Endothelial cell of umbilical vein (primary cell): ENCODE results near the gene SMIM21. TPM values are rescaled to one million over a fixed set of nuclear protein-coding genes. Genes with fewer than 3 reads are reported as not detected.

Experiments used
- BruUV-seq: library from RNA; stranded (reverse); fragments of 400-500 nt; replicated peaks from 2 replicates; lab custom pipeline; 2021; lab: Mats Ljungman, UMichigan
- CTCF ChIA-PET: fragments of 300-600, 350-600 bp; sonication (Branson Sonifier 250); formaldehyde crosslinking; loops from one replicate; lab custom pipeline; 2021; ENCODE audit warnings: antibody characterized with exemption, inconsistent platforms; lab: Charles Lee
- POLR2A ChIA-PET: fragments of 300-600, 350-600 bp; sonication (Branson Sonifier 250); formaldehyde crosslinking; loops from one replicate; lab custom pipeline; 2021; ENCODE audit warnings: antibody characterized with exemption, inconsistent platforms; lab: Charles Lee
- DNase-seq: peaks from one replicate; pipeline ENCODE4 v3.0.0-alpha.2; 2011; ENCODE audit warnings: low read depth, low spot score
- FAIRE-seq: peaks from 2 replicates; lab custom pipeline; 2011; peaks lifted over from hg19 to GRCh38; lab: Jason Lieb, UNC
- H2AFZ ChIP-seq: 2 replicates; pipeline ENCODE4 v1.6.0; 2012; ENCODE audit warnings: low read depth, low read length, control low read depth, inconsistent platforms
- H3K27ac ChIP-seq: 2 replicates; pipeline ENCODE4 v1.5.1; 2011; ENCODE audit warnings: low read depth, mild to moderate bottlenecking, control low read depth, low read length, moderate library complexity; ENCODE audit not compliant: insufficient read depth
- H3K27me3 ChIP-seq, 2 experiments: 2 replicates each; pipeline versions ENCODE4 v1.6.0 to v1.6.1; 2011; ENCODE audit warnings: low read length in 2 of 2, mixed read lengths in 1 of 2; ENCODE audit not compliant: control insufficient read depth in 2 of 2, insufficient read depth in 2 of 2
- H3K36me3 ChIP-seq, 2 experiments: 2 replicates in 1 of 2; 3 replicates in 1 of 2; pipeline ENCODE4 v1.5.1; 2011; ENCODE audit warnings: low read length in 2 of 2, mild to moderate bottlenecking in 1 of 2, moderate library complexity in 1 of 2; ENCODE audit not compliant: control insufficient read depth in 2 of 2, insufficient read depth in 2 of 2; ENCODE audit errors: extremely low read depth in 1 of 2
- H3K4me1 ChIP-seq: 3 replicates; pipeline ENCODE4 v1.5.1; 2011; ENCODE audit warnings: mild to moderate bottlenecking, low read length; ENCODE audit not compliant: control insufficient read depth, insufficient read depth; ENCODE audit errors: extremely low read depth
- H3K4me2 ChIP-seq: 2 replicates; pipeline ENCODE4 v1.6.1; 2011; ENCODE audit warnings: low read length, control low read depth, mixed read lengths; ENCODE audit not compliant: insufficient read depth
- H3K4me3 ChIP-seq, 3 experiments: fragments of 200-600 bp in 1 of 3; sonication (generic), shearing (Covaris generic) in 1 of 3; replicated peaks in 1 of 3; 2 replicates each; pipeline ENCODE4 v1.5.1; 2011 to 2016; ENCODE audit warnings: control low read depth in 3 of 3, low read length in 3 of 3, mild to moderate bottlenecking in 2 of 3, inconsistent platforms in 1 of 3, low read depth in 1 of 3, moderate library complexity in 1 of 3; ENCODE audit not compliant: insufficient read depth in 1 of 3
- H3K79me2 ChIP-seq: 2 replicates; pipeline ENCODE4 v1.6.0; 2012; ENCODE audit warnings: low read length, inconsistent platforms; ENCODE audit not compliant: control insufficient read depth, insufficient read depth
- H3K9ac ChIP-seq: replicated peaks from 2 replicates; pipeline ENCODE3; 2011; ENCODE audit warnings: low read length, control low read depth; ENCODE audit not compliant: insufficient read depth; ENCODE audit errors: extremely low read depth
- H3K9me1 ChIP-seq: replicated peaks from 3 replicates; pipeline ENCODE4 v1.6.0; 2011; ENCODE audit warnings: mild to moderate bottlenecking, low read length; ENCODE audit not compliant: control insufficient read depth, insufficient read depth; ENCODE audit errors: extremely low read depth
- H3K9me3 ChIP-seq: replicated peaks from 2 replicates; pipeline ENCODE4 v1.5.1; 2012; ENCODE audit warnings: low read length, inconsistent platforms; ENCODE audit not compliant: control insufficient read depth, insufficient read depth
- H4K20me1 ChIP-seq: replicated peaks from 2 replicates; pipeline ENCODE3; 2011; ENCODE audit warnings: mild to moderate bottlenecking, low read length; ENCODE audit not compliant: control insufficient read depth, insufficient read depth; ENCODE audit errors: extremely low read depth
- CTCF ChIP-seq, 2 donors: IDR thresholded peaks; 1 replicate in 1 of 2; 2 replicates in 1 of 2; pipeline ENCODE4 v1.5.1; 2011; ENCODE audit warnings: low read length in 2 of 2, mild to moderate bottlenecking in 2 of 2, moderate library complexity in 2 of 2, control low read depth in 1 of 2, inconsistent platforms in 1 of 2, low read depth in 1 of 2; ENCODE audit not compliant: insufficient read depth in 1 of 2; ENCODE audit errors: extremely low read depth in 1 of 2
- EZH2 ChIP-seq: IDR thresholded peaks from 2 replicates; pipeline ENCODE4 v1.6.1; 2012; ENCODE audit warnings: borderline replicate concordance, low read depth, mild to moderate bottlenecking, moderate library complexity, low read length, inconsistent platforms; ENCODE audit not compliant: severe bottlenecking
- FOS ChIP-seq: IDR thresholded peaks from 2 replicates; pipeline ENCODE4 v1.6.1; 2011; ENCODE audit warnings: mild to moderate bottlenecking, low read length, moderate library complexity, borderline replicate concordance; ENCODE audit not compliant: insufficient read depth
- GATA2 ChIP-seq: IDR thresholded peaks from 2 replicates; pipeline ENCODE4 v1.7.0; 2011; ENCODE audit warnings: low read depth, mild to moderate bottlenecking, moderate library complexity, mixed read lengths, low read length; ENCODE audit not compliant: insufficient read length, insufficient read depth
- JUN ChIP-seq: IDR thresholded peaks from 2 replicates; pipeline ENCODE4 v1.6.1; 2011; ENCODE audit warnings: borderline replicate concordance, low read depth; ENCODE audit not compliant: insufficient read length, insufficient read depth
- MAX ChIP-seq: IDR thresholded peaks from 2 replicates; pipeline ENCODE4 v1.6.1; 2011; ENCODE audit not compliant: insufficient read depth, insufficient read length
- MYC ChIP-seq: IDR thresholded peaks from one replicate; pipeline ENCODE4 v1.6.1; 2011; ENCODE audit warnings: mild to moderate bottlenecking, low read depth, low read length
- POLR2A ChIP-seq: IDR thresholded peaks from 2 replicates; pipeline ENCODE4 v1.6.1; 2012; ENCODE audit warnings: low read depth, mild to moderate bottlenecking, control low read depth, low read length
- POLR2AphosphoS5 ChIP-seq: IDR thresholded peaks from 2 replicates; pipeline ENCODE4 v1.6.1; 2012; ENCODE audit warnings: low read depth, mild to moderate bottlenecking, control low read depth, low read length, moderate library complexity; ENCODE audit not compliant: insufficient read depth
- dilution Hi-C: fragments of 300-500 bp; cut with MboI; formaldehyde crosslinking; loops from one replicate; pipeline ENCODE4 v1.15.0; 2019; ENCODE audit warnings: low sequenced_read_pairs; ENCODE audit not compliant: extremely low pct_ligation_motif_present
- intact Hi-C: fragments of 100-400 bp; cut with micrococcal nuclease; formaldehyde crosslinking; loops from one replicate; pipeline ENCODE4 v1.10.0; 2022
- polyA plus RNA-seq, 4 experiments: library from polyadenylated mRNA; depleted of rRNA in 3 of 4; stranded (reverse) in 3 of 4; unstranded in 1 of 4; fragments of >200 nt; gene quantifications; 2 replicates each; pipeline versions ENCODE4 v1.2.1 to v1.2.3, GENCODE V29; 2011 to 2012; ENCODE audit warnings: missing spikeins in 1 of 4
- total RNA-seq: library from RNA; stranded (reverse); gene quantifications from 2 replicates; pipeline ENCODE4 v1.2.3, GENCODE V29; 2021

The SMIM21 gene
- total and polyA plus RNA-seq, 2 donors (not counting 3 experiments of a cell fraction or from before 2014, with no cell fraction given), result not detected

- ChIA-PET CTCF (no interaction called here), POLR2A (no interaction called here)
- no peak overlapping the region for H3K4me3 ChIP-seq
- TF ChIP-seq POLR2AphosphoS5 (no peak), FOS (no peak), MAX (no peak), POLR2A (no peak), CTCF (IDR thresholded peaks at IDR 0.05; ENCODE audit: extremely low read depth in 1 of 2, insufficient read depth in 1 of 2, low read depth in 1 of 2, low read length in 2 of 2) (no peak), GATA2 (no peak), JUN (no peak), EZH2 (no peak), MYC (no peak)
- no peak for FAIRE-seq
- H3K4me2 ChIP-seq, result no peak overlapping the region
- no peaks in the 10 kb centered on the region for H3K79me2 ChIP-seq
- H3K9me3 ChIP-seq, result no peaks in the 10 kb centered on the region
- no peaks in the 10 kb centered on the region for H4K20me1 ChIP-seq
- H2AFZ ChIP-seq, result no peak overlapping the region
- intact Hi-C loops (no loop called here), dilution Hi-C loops (no loop called here)
- no TSS peak for BruUV-seq
- no peak overlapping the region for H3K9ac ChIP-seq
- H3K36me3 ChIP-seq, result no peaks in the 10 kb centered on the region
- no peaks in the 10 kb centered on the region for H3K4me1 ChIP-seq
- no peaks in the 10 kb centered on the region for H3K9me1 ChIP-seq
- no peak for DNase-seq
- H3K27me3 ChIP-seq, result no peaks in the 10 kb centered on the region
- no peak overlapping the region for H3K27ac ChIP-seq
Observed at GRCh38 chr18:75400366-75400765, 27.1 kb downstream of the SMIM21 start.
